Fibroblast of skin of scalp (primary cell): ENCODE data around the gene P3R3URF. TPM values are rescaled to one million over a fixed set of nuclear protein-coding genes. Genes with fewer than 3 reads are reported as not detected.
"Not testable (repeated sequence)": the region's sequence is repeated elsewhere in the genome, so short reads cannot be mapped to it uniquely, and the experiment has no call there.

Experiments
- DNase-seq: peaks from one replicate; pipeline ENCODE4 v3.0.0-alpha.2; 2013
- polyA plus RNA-seq, 2 experiments: library from polyadenylated mRNA; unstranded; fragments of 120-200 nt; gene quantifications; one replicate each; pipeline ENCODE4 v1.2.1, GENCODE V29; 2013; ENCODE audit not compliant: insufficient read length in 2 of 2

Gene P3R3URF
- not detected for polyA plus RNA-seq (2013, experiment 1 of 2; ENCODE audit: insufficient read length)
- not detected for polyA plus RNA-seq (2013, experiment 2 of 2; ENCODE audit: insufficient read length)

DNA sequence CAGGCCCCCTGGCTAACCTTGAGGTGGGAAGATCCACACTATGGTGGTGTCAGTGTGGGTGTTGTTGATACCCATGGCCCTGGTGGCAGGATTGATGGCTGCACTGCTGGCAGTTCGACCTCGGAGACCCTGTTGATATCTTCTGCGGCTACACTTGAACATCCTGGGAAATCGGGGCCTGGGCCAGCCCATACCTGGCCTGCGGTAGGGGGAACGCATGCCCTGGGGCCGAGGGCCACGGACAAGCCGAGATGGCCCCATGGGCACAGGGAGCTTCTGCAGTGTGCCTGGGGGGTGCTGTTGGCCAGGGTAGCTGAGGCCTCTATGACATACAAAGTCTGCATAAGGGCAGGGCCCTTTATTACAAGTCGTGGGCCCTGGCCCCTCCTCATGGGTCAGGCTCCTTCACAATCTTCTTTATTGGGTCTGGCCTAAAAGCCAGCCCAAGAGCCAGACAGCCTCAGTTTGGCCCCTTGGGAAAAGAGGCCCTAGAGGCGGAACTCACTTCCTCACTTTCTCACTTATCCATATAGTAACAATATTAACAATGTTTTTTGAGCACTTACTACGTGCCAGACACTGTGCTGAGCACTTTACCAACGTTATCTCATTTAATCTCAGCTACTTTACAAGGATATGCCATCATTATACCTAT, at the start of gene P3R3URF:
TSS of gene P3R3URF (minus strand) at position 278 of the 655 bp plus-strand sequence. CDS start at position 261, 17 bp downstream.
- no peak for DNase-seq

DNA sequence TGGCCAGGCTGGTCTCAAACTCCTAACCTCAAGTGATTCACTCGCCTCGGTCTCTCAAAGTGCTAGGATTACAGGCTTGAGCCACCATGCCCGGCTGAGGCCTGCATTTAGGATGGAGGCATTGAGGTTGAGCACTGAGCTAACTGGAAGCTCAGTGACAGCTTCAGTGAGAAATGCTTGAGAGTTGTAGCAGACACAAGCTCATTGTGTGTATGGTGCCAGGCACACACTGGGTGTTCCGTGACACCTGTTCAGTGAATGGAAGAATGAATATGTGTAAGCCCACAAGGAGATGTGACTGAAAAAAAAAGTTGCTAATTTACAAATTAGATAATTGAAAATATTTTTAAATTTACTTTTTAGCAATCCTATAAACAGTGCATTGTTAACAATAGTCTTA, 48.7 kb upstream of the P3R3URF start:
- no peak for DNase-seq

DNA sequence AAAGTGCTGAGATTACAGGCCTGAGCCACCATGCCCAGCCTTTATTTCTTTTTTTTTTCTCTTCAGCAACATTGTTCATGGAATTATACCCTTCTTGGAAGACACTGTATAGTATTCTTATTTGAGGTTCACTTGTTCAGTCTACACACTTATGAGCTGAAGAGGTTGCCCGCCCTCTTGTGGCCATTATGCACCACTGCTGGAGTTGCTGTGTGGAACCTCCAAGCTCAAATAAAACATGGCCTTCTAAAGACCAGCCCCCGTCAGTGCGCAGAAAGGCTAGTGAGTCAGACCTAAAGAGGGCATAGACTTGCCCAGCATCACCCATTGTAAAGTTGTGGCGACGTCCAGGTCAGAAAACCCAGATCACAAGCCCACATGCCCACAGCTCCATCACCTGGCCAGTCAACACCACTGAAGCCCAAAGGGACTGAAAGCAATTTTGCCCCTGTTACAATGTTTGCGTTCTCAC, 47.2 kb upstream of the P3R3URF start:
- DNase-seq, result peak; percentile 84

DNA sequence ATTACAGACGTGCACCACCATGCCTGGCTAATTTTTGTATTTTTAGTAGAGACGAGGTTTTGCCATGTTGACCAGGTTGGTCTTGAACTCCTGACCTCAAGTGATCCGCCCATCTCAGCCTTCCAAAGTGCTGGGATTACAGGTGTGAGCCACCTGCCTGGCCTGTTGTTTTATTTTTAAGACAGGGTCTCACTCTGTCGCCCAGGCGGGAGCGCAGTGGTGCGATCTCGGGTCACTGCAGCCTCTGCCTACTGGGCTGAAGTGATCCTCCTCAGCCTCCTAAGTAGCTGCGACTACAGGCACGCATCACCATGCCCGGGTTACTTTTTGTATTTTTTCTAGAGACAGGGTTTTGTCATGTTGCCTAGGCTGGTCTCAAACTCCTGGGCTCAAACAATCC, 46.8 kb upstream of the P3R3URF start:
- DNase-seq, result not testable (repeated sequence)

DNA sequence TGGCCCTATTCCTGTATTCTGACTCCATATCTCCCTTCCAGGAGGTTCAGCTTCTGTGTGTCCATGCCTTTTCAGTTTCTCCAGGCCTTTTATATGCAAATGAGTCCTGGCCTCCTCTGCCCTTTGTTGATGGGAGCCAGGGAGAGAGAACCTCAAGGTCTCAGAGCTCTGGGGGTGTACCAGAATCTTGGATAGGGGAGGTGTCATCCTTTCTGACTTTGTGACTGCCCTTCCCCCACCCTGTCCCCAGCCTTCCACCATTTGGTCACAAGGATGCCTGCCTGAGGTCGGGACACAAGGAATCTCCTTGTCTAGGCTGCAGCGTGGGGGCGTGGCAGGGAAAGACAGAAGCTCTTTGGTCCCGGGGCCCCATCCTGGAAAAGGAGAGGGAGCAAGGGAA, 45.5 kb upstream of the P3R3URF start:
- DNase-seq, result no peak

DNA sequence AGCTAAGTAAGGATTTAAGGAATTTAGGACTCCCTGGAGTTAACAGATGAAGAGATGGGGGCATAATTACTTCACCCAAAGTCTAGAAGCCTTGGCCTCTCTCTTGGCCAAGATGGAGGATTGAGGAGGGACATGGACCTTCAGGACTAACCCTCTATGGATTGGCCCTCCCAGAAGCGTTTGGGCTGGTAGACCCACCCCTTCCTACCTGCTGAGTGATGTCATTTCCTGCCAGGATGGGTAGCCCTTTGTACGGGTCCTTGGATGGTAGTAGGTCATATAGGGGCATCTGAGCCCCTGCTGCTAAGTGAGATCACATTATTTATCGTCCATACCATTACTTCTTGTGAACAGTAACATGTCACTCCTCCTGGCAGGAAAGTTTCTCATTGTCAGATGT, 44.5 kb upstream of the P3R3URF start:
- no peak for DNase-seq

DNA sequence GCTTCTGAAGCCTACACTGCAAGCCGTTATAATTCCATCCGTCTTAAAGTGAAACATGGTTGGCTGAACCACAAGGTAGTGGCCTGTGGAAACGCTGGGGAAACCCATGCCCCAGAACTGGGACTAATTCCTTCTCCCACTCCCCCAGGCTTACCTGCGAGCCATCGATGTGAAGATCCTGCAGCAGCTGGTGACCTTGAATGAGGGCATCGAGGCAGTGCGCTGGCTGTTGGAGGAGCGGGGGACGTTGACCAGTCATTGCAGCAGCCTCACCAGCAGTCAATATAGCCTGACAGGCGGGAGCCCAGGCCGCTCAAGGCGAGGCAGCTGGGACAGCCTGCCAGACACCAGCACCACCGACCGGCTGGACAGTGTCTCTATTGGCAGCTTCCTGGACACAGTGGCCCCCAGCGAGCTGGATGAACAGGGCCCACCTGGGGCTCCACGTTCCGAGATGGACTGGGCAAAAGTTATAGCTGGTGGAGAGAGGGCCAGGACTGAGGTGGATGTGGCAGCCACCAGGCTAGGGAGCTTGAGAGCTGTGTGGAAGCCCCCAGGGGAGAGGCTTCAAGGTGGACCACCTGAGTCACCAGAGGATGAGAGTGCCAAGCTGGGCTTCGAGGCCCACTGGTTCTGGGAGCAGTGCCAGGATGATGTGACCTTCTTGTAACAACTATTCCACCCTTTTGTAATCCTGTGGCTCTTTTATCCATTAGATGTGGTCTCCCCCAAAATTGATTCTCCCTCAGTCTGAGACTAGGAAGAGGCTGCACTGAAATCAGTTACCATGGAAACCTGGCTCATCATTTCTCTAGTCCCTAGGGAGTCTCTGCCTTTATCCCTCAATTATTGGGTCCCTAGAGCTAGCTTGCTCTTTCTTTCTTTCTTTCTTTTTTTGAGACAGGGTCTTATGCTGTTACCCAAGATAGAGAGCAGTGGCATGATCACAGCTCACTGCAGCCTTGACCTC, 43.5 kb upstream of the P3R3URF start:
- no peak for DNase-seq

DNA sequence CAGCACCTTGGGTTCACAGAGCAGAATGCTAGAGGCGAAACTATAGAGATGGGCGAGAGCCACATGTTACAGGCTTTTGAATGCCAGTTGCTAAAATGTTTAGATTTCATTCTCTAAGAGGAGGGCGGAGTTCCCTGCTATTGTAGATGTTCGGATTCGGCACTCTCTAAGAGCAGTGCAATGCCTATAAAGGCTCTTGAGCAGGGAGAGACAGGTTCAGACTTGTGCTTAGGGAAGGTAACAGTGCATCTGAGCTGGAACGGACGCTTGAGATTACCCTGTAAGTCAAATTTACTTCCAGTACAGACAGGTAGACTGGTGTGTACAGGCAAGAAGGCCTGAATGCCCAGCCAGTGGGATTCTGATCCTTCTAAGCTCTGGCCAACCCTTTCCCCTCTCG, 42.2 kb upstream of the P3R3URF start:
- no peak for DNase-seq

DNA sequence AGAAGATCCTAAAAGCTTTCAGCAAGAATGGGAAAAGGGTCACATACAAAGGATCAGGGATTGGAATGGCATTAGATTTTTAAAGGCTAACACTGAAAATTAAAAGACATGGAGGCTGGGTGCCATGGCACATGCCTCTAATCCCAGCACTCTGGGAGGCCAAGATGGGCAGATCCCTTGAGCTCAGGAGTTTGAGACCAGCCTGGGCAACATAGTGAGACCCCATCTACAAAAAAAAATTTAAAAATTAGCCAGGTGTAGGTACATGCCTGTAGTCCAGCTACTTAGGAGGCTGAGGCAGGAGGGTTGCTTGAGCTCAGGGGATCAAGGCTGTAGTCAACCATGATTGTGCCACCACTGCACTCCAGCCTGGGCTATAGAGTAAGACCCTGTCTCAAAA, 39.2 kb upstream of the P3R3URF start:
- no peak for DNase-seq

DNA sequence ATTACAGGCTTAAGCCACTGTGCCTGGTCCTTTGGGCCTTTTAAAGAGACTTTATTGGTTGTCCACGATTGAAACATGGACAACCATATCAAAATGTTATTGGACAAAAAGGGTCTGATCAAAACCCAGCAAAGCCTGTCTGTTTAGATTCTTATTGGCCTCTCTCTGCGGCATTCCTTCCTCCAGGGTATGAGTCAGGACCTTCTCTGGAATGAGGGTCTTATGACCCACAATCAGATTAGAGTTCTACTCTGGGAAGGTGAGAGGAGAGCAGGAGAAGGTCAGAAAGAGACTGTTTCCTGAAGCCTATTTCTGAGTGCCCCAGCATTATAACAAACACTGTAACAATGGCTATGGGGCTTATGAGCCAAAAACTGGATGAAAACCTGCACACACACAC, 34.8 kb upstream of the P3R3URF start:
- no peak for DNase-seq

DNA sequence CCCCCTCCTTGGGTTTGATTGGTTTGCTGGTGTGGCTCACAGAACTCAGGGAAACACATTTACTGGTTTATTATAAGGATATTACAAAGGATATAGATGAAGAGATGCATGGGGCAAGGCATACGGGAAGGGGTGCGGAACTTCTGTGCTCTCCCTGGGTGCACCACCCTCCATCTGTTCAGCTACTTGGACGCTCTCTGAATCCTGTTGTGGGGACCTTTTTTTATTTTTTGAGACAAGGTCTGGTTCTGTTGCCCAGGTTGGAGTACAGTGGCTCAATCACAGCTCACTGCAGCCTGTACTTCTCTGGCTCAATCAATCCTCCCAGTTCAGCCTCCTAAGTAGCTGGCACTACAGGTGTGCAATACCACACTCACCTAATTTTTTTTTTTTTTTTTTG, 34.3 kb upstream of the P3R3URF start:
- DNase-seq, result no peak

DNA sequence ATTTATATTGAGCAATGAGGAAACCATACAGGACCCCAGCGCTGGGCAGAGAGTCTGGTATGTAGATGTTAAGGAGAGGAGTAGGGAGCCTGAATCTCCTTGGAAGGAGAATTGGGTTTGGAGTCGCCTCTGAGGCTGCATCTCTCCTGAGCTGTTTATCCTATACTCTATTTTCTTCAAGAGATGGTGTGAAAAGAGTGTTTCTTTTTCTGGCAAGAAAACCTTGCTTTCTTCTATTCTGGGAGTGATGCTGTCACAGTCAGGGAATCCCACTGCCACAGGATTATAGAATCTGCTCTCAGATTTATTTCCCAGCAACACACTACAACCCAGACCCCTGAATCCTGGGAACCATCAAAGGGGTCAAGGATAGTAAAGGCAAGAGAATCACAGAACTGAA, 30.1 kb upstream of the P3R3URF start:
- DNase-seq, result no peak

DNA sequence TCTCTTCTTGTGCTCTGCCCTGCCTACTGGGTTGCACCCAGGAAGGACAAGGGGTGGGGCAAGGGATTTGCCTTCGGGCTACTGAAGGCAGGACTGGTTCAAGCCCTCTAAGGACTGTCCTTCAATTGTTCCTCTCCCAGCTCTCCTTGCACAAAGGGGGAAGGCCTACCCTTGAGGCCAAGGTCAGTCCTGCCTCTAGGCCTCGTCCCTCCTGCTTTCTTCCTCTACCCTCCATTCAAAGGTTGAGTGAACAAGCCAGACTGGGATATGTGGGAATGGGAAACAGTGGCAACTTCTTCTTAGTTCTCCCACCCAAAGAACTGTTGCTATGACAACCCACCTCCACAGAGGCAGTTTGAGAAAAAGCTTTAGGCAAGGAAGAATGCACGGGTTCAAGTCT, 29.5 kb upstream of the P3R3URF start:
- DNase-seq, result no peak

DNA sequence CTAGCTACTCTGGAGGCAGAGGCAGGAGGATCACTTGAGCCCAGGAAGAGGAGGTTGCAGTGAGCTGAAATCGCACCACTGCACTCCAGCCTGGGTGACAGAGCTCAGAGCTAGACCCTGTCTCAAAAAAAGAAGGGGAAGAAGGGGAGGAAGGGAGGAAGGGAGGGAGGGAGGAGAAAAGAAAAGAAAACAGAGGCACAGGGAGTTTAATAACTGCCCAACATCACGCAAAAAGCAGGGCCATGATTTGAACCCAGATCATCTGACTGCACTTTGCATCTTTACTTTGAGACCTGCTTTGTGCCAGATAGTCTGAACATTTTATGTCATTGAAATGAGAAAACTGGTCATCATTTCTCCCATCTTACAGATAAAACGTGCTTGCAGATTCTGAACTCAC, 28.9 kb upstream of the P3R3URF start:
- DNase-seq, result no peak

DNA sequence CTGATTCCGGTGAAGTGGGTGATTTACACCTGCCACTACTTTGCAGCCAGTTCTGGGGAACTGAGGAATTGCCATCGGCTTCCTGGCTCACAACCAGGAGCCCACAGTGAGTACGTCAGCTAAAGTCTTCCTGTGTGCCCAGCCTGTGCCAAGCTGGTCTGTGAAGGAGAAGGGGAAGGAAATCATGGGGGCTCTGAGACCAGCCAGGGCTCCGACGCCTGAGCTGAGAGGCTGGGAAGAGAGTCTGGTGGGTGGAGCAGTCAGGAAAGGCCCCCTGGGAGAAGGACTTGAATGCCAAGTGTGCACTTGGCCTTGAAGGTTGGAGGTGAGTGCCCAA, 28.1 kb upstream of the P3R3URF start:
- DNase-seq, result no peak

DNA sequence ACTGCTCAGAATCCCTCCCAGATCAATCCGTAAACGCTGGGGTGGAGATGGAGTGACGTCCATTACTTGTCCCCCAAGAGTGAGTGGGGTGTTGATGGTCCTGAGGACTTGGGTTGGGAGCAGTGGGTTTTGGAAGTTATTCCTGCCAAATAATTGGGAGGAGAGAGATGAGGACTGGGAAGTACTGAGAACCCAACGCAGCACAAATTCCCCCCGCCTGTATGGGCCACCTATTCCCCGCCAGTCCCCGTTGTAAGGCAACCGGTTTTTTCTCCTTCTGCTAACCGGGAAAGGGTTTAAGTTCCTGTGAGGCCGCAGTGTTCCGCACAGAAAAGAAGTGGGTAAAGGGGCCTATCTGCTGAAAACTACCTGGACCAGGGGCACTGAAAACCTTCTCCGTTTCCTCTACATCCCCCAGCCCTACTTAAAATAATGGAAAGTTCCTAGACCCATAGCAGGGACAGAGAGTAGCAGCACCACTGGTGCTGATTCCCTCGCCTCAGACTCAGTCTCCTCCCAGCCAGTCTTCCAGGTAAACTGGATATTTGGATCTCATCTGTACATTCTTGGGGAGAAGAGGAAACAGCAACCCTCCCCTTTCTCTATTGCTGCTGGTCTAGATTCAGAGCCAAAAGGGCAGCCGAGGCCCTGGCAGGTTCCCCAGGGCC, 27.6 kb upstream of the P3R3URF start:
- no peak for DNase-seq

DNA sequence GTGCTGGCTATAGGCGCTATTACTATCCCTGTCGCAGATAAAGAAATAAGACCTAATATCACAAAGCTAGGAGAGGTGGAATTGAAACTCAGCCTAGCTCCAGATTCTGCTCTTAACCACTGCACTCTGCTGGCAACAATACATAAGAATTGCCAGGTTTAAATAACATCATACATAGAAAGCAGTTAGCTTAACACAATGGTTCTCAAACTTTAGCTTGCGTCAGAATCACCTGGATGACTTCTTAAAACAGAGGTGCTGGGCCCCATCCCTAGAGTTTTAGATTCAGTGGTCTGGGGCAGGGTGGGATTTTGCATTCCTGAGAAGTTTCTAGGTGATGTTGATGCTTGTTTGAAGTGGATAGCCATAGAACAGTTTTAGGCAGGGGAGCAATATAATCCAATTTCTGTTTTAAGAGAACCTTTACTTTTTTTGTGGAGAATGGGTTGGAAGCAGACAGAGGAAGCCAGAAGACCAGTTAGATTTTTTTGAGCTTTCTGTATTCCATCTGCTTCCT, 23.0 kb upstream of the P3R3URF start:
- no peak for DNase-seq

DNA sequence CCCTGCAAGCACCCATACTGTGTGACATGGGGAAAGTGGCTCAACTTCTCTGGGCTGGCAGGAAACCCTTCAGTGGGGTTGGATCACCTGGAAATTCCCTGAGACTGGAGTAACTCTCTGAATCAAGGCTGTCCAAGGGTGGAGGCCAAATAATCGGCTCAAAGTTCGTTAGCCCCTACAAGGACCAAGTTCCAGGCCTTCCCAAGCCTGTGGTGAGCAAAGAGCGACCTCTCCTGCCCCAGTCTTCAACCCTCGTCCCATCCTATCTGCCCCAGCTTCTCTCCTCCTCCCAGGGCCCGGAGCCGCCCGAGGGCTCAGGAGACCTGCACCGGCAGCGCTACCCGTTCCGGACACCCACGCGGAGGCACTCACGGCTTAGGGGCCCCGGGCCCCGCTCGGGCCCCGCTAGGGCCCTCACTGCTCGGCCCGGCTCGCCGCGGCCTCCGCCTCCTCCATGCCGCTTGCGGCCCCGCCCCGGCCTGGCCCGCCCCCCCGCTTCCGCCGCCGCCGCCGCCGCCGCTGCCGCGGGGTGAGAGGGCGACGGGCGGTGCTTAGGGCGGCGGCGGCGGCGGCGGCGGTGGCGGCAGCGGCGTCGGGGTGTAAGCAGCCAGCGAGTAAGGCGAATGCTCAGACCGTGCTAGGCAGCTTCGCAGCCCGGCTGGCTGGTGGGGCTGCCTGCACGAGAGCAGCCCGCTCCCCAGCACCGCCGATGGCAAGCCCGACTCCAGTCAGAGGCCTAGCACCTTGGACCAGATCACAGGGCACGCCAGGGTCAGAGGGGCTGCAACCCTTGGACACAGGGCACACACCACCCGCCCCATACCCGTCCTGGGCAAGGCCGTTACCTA, 21.9 kb upstream of the P3R3URF start, which contains the start of gene POMGNT1:
TSS of gene POMGNT1 (minus strand) at position 471 of the 848 bp plus-strand sequence. CDS start 613 bp downstream, outside the sequence.
- DNase-seq, result peak; percentile 69

DNA sequence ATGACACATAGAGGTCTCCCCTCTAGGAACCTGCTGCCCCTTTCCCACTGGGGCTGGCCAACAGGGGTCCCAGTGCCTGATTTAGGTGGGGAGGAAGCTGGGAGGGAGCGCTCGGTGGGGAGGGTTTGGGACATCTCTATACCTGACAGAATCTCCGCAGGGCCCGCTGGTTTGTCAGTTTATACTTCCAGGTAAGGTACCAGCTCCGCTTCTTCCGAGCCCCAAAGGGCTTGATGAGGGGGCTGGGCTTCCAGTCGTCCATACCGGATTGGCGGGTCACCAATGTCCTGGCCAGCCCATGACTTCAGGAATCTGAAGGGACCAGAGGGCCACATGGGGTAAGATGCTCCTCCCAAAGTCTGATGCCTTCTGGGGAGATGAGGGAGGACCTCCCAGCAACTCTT, 21.3 kb upstream of the P3R3URF start:
- DNase-seq, result no peak

DNA sequence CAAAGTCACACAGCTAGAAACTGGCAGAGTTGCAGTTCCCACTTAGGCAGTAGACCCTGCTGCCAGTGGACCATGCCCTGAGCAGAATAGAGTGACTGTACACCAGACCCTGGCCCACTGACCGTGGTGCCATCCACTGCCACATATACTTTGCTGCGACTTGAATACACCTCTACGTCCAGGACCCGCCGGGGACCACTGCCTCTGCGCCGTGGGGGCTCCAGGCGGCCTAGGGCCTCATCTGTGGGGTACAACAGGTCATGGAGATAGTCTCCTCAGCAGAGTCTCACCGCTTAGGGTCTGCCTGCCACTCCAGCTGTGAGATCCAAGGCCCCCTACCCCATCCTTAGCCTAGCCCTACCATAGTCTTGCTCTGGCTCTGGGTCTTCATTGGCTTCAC, 20.3 kb upstream of the P3R3URF start:
- DNase-seq, result no peak

DNA sequence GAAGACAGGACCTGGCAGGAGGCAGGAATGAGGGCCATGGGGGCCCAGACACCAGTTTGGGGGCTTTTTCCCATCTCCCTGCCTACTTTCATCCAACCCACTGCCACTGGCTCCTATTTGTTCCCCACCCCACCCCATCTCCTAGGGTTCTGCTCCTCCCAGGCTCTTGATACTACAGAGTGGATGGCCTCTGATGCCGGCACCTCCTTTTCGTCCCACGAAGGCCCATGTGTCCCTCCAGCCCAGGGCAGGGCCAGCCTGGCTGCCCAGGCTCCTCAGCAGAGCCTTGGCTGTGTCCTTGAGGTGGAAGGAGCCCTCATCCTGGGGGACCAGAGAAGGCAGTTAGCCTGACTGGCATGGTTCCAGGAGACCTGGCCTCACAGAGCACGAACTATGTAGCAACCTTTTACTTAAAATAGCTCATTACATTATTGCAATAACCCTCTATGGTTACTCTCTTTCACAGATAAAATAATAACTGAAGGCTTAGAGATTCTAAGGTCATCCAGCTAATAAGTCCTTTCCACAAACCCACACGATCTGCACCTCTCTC, 18.4 kb upstream of the P3R3URF start:
- no peak for DNase-seq
